Measurements from ENCODE around the gene EPB41.

DNA sequence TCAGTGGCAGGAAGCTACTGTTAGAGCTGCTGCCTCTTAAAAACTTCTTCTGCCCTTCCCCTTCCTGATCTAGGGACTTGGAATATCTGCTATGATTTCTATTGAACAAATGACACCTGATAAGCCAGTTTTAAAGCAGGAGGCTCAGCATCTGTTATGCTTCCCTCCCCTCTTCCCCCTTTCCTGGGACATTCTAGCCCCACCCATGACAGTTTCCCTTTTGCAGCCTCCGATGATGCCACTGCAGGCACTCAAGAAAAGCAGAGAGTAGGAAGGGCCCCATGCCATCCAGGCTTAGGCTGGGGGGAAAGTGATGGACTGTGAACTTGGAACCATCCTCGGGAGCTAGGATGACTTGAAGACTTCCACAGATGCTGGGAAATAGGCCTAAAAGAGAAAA is 15.1 kb upstream of the EPB41 start:
- TF ChIP-seq, protein P1, sequence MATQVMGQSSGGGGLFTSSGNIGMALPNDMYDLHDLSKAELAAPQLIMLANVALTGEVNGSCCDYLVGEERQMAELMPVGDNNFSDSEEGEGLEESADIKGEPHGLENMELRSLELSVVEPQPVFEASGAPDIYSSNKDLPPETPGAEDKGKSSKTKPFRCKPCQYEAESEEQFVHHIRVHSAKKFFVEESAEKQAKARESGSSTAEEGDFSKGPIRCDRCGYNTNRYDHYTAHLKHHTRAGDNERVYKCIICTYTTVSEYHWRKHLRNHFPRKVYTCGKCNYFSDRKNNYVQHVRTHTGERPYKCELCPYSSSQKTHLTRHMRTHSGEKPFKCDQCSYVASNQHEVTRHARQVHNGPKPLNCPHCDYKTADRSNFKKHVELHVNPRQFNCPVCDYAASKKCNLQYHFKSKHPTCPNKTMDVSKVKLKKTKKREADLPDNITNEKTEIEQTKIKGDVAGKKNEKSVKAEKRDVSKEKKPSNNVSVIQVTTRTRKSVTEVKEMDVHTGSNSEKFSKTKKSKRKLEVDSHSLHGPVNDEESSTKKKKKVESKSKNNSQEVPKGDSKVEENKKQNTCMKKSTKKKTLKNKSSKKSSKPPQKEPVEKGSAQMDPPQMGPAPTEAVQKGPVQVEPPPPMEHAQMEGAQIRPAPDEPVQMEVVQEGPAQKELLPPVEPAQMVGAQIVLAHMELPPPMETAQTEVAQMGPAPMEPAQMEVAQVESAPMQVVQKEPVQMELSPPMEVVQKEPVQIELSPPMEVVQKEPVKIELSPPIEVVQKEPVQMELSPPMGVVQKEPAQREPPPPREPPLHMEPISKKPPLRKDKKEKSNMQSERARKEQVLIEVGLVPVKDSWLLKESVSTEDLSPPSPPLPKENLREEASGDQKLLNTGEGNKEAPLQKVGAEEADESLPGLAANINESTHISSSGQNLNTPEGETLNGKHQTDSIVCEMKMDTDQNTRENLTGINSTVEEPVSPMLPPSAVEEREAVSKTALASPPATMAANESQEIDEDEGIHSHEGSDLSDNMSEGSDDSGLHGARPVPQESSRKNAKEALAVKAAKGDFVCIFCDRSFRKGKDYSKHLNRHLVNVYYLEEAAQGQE (IDR thresholded peaks at IDR 0.05; ENCODE audit: insufficient read depth in 1 of 2, low read depth in 2 of 2, low read length in 2 of 2) = no peak
- TF ChIP-seq TAF1 (IDR thresholded peaks at IDR 0.05; ENCODE audit: borderline replicate concordance, insufficient read depth, low read length) (no peak), POLR2AphosphoS5 (IDR thresholded peaks at IDR 0.05; ENCODE audit: low read depth, low read length) (no peak)
